OCI-LY7 (cell line): ENCODE measurements around the gene UNC5B. TPM values are rescaled to one million over a fixed set of nuclear protein-coding genes. Genes with fewer than 3 reads are reported as not detected.

Experiments used
- BruUV-seq: library from RNA; stranded (reverse); fragments of 400-500 nt; replicated peaks from 2 replicates; lab custom pipeline; 2021; lab: Mats Ljungman, UMichigan
- CTCF ChIA-PET: fragments of 300-600 bp; sonication (Branson Sonifier 250); formaldehyde crosslinking; loops from one replicate; lab custom pipeline; 2022; ENCODE audit warnings: antibody characterized with exemption; ENCODE audit not compliant: unreplicated experiment; lab: Charles Lee
- POLR2A ChIA-PET: fragments of 300-600 bp; sonication (Branson Sonifier 250); formaldehyde crosslinking; loops from one replicate; lab custom pipeline; 2022; ENCODE audit warnings: antibody characterized with exemption; lab: Charles Lee
- DNase-seq: peaks from one replicate; pipeline ENCODE4 v3.0.0-alpha.2; 2015; ENCODE audit warnings: low spot score
- H2AFZ ChIP-seq: fragments of 200-600 bp; sonication (generic), shearing (Covaris generic); 2 replicates; pipeline ENCODE4 v1.6.1; 2014; ENCODE audit warnings: mild to moderate bottlenecking, antibody characterized with exemption, low read length, moderate library complexity
- H3K27ac ChIP-seq: fragments of 200-600 bp; sonication (generic); 2 replicates; pipeline ENCODE4 v1.5.1; 2014; ENCODE audit warnings: mixed run types, low read depth, mild to moderate bottlenecking, moderate library complexity, low read length, inconsistent platforms; ENCODE audit not compliant: poor library complexity, severe bottlenecking
- H3K36me3 ChIP-seq: fragments of 200-600 bp; sonication (generic); 2 replicates; pipeline ENCODE4 v1.6.1; 2014; ENCODE audit warnings: mild to moderate bottlenecking, antibody characterized with exemption, low read length, moderate library complexity, mixed read lengths; ENCODE audit not compliant: insufficient read depth
- H3K4me1 ChIP-seq: fragments of 200-600 bp; sonication (generic); 2 replicates; pipeline ENCODE4 v1.5.1; 2014; ENCODE audit warnings: mild to moderate bottlenecking, low read length; ENCODE audit not compliant: insufficient read depth, poor library complexity, severe bottlenecking
- H3K4me2 ChIP-seq: fragments of 200-600 bp; sonication (generic); 2 replicates; pipeline ENCODE4 v1.6.1; 2014; ENCODE audit warnings: mild to moderate bottlenecking, low read length
- H3K4me3 ChIP-seq: fragments of 200-600 bp; sonication (generic); 2 replicates; pipeline ENCODE4 v1.5.1; 2014; ENCODE audit warnings: mild to moderate bottlenecking, low read depth, low read length; ENCODE audit not compliant: poor library complexity, severe bottlenecking
- H3K79me2 ChIP-seq: fragments of 200-600 bp; sonication (generic); 2 replicates; pipeline ENCODE4 v1.6.1; 2016; ENCODE audit warnings: low read depth, mild to moderate bottlenecking, low read length, moderate library complexity, mixed read lengths; ENCODE audit not compliant: insufficient read depth
- H3K9me2 ChIP-seq: fragments of 200-600 bp; sonication (generic); 2 replicates; pipeline ENCODE4 v1.6.1; 2016; ENCODE audit warnings: mild to moderate bottlenecking, low read length, mixed read lengths; ENCODE audit not compliant: insufficient read depth
- H3K9me3 ChIP-seq: fragments of 200-600 bp; sonication (generic); 2 replicates; pipeline ENCODE4 v1.6.1; 2014; ENCODE audit warnings: mild to moderate bottlenecking, mixed run types, low read length, mixed read lengths
- H4K20me1 ChIP-seq: fragments of 200-600 bp; sonication (generic); 2 replicates; pipeline ENCODE4 v1.6.1; 2014; ENCODE audit warnings: mild to moderate bottlenecking, antibody characterized with exemption, low read length, moderate library complexity, mixed read lengths; ENCODE audit not compliant: insufficient read depth
- EZH2phosphoT487 ChIP-seq: fragments of 200-600 bp; sonication (generic); IDR thresholded peaks from 2 replicates; pipeline ENCODE4 v1.6.1; 2018; ENCODE audit warnings: low read depth, borderline replicate concordance, mild to moderate bottlenecking, mixed run types, antibody characterized with exemption, low read length, moderate library complexity, mixed read lengths
- intact Hi-C: fragments of 100-400 bp; cut with micrococcal nuclease; formaldehyde crosslinking; loops from one replicate; pipeline ENCODE4 v1.10.0; 2022; ENCODE audit not compliant: unreplicated experiment
- total RNA-seq, 2 experiments: library from RNA; depleted of rRNA in 1 of 2; stranded (reverse); fragments of >200 nt in 1 of 2; shearing (Covaris generic) in 1 of 2; gene quantifications; 2 replicates each; pipeline ENCODE4 v1.2.3, GENCODE V29; 2014 to 2022
- TF ChIP-seq, protein P1 (sequence below): fragments of 200-600 bp; sonication (generic); conservative IDR thresholded peaks from 2 replicates; pipeline ENCODE4 v1.5.1; 2014; ENCODE audit warnings: mild to moderate bottlenecking, antibody characterized with exemption, low read length, moderate library complexity, mixed read lengths

Gene UNC5B
- total RNA-seq, 2 experiments from 2014 or later = not detected

- no peak overlapping the region for H3K4me3 ChIP-seq
- ChIA-PET CTCF (no interaction called here), POLR2A (no interaction called here)
- no peaks in the 10 kb centered on the region for H4K20me1 ChIP-seq
- H2AFZ ChIP-seq = no peak overlapping the region
- intact Hi-C loops = loop anchor here (5.0 kb wide), 2 partner anchors 169 to 499 kb away; no protein-coding TSS in a partner anchor
- H3K4me1 ChIP-seq = peaks cover 15% of the 10 kb centered on the region
- DNase-seq = no peak
- H3K79me2 ChIP-seq = no peaks in the 10 kb centered on the region
- no peaks in the 10 kb centered on the region for H3K36me3 ChIP-seq
- H3K9me3 ChIP-seq = no peaks in the 10 kb centered on the region
- TF ChIP-seq, protein P1, sequence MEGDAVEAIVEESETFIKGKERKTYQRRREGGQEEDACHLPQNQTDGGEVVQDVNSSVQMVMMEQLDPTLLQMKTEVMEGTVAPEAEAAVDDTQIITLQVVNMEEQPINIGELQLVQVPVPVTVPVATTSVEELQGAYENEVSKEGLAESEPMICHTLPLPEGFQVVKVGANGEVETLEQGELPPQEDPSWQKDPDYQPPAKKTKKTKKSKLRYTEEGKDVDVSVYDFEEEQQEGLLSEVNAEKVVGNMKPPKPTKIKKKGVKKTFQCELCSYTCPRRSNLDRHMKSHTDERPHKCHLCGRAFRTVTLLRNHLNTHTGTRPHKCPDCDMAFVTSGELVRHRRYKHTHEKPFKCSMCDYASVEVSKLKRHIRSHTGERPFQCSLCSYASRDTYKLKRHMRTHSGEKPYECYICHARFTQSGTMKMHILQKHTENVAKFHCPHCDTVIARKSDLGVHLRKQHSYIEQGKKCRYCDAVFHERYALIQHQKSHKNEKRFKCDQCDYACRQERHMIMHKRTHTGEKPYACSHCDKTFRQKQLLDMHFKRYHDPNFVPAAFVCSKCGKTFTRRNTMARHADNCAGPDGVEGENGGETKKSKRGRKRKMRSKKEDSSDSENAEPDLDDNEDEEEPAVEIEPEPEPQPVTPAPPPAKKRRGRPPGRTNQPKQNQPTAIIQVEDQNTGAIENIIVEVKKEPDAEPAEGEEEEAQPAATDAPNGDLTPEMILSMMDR = no peak
- no peak for TF ChIP-seq EZH2phosphoT487
- no TSS peak for BruUV-seq
- H3K9me2 ChIP-seq = no peaks in the 10 kb centered on the region
- H3K27ac ChIP-seq = no peak overlapping the region
- H3K4me2 ChIP-seq = no peak overlapping the region
These were observed 100.7 kb downstream of the UNC5B start for GRCh38 chr10:71312811-71313789.

- no peaks in the 10 kb centered on the region for H3K36me3 ChIP-seq
- peak overlapping the region; percentile 88; the same call in 1 of the 2 replicates for H2AFZ ChIP-seq
- POLR2A ChIA-PET = no interaction called here
- CTCF ChIA-PET = no interaction called here
- peak; percentile 70 for DNase-seq
- H4K20me1 ChIP-seq = no peaks in the 10 kb centered on the region
- no peak overlapping the region for H3K27ac ChIP-seq
- no peaks in the 10 kb centered on the region for H3K79me2 ChIP-seq
- TF ChIP-seq, protein P1 = peak; percentile 84
- TF ChIP-seq EZH2phosphoT487 = no peak
- peak overlapping the region; percentile 31 for H3K4me3 ChIP-seq
- intact Hi-C loops = loop anchor here (1.0 to 5.0 kb wide), 6 partner anchors 168 to 498 kb away; no protein-coding TSS in a partner anchor
- no peaks in the 10 kb centered on the region for H3K9me2 ChIP-seq
- peak overlapping the region; percentile 73 for H3K4me2 ChIP-seq
- H3K9me3 ChIP-seq = no peaks in the 10 kb centered on the region
- peaks cover 19% of the 10 kb centered on the region for H3K4me1 ChIP-seq
- BruUV-seq = no TSS peak
These were observed 101.8 kb downstream of the UNC5B start for GRCh38 chr10:71314028-71314693.
